NCI-H2029 treated with DMSO at 0.1 percent for 48 hours (cell line): ENCODE results near the gene TSPAN18.

Experiments used
- DNase-seq: peaks from one replicate; lab custom pipeline; 2025; lab: John Stamatoyannopoulos, UW

The TSPAN18 gene

DNA sequence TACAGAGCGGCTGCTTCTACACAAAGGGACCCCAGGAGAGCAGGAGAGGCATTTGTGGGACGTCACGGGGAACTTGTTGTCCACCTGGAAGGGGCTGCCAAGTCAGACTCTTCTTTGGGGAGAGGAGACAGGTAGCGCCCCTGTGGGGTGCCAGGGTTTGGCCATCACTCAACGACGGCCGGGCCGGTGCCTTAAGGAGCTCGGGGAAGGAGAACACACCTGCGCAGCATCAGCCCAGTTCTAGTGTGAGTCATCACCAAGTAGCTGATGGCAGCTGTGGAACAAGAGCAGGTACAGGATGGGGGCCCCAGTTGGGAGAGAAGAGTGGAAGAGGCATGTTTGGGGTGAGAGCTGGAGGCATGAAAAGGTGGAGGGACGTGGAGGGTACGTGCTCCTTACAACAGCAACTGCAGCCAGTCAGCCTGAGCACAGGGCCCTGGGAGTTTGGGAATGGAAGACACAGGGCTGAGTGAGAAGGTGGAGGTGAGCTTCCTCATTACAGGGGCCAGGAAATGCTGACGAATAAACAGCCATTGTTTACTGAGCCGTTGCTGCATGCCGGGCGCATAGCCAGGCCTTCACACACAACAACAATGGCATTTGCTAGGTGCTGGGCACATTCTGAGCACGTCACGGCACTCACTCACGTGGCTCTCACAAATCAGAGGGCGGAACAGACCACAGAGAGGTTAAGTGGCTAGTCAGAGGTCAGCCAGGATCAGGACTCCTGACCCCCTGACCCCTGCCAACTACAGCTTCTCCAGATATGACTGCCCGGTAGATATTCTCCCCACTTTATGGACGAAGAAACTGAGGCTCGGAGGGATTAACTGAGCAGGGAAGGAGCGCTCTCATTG, 253.0 kb downstream of the TSPAN18 start:
- DNase-seq: peak; percentile 95

- no peak for DNase-seq
These were observed 254.0 kb downstream of the TSPAN18 start for GRCh38 chr11:44980533-44981427.
